NCI-H446 (cell line): ENCODE data around the gene TAF1B.
"Not testable (repeated sequence)": the region's sequence is repeated elsewhere in the genome, so short reads cannot be mapped to it uniquely, and the experiment has no call there.

Experiments used
- DNase-seq, 2 experiments: peaks; one replicate each; lab custom pipeline; 2025; lab: John Stamatoyannopoulos, UW

The TAF1B gene

GRCh38 chr2:9885036-9885684, 41.9 kb downstream of the TAF1B start:
- DNase-seq = no peak

GRCh38 chr2:9887513-9887912, 44.2 kb downstream of the TAF1B start:
- DNase-seq = no peak

- DNase-seq = peak in 1 of 2 experiments; percentile 3
These were observed 46.6 kb downstream of the TAF1B start for GRCh38 chr2:9889812-9890261.

GRCh38 chr2:9892236-9892635, 49.0 kb downstream of the TAF1B start:
- no peak for DNase-seq

- no peak for DNase-seq
These were observed 52.7 kb downstream of the TAF1B start for GRCh38 chr2:9895669-9896590.

GRCh38 chr2:9897331-9897737, 54.1 kb downstream of the TAF1B start:
- DNase-seq = peak; percentile 80 to 92

GRCh38 chr2:9897846-9898245, 54.6 kb downstream of the TAF1B start:
- DNase-seq = peak; percentile 26 to 58

- no peak for DNase-seq
These were observed 62.1 kb downstream of the TAF1B start for GRCh38 chr2:9905413-9905812.

GRCh38 chr2:9907402-9907801, 64.1 kb downstream of the TAF1B start:
- DNase-seq = no peak

GRCh38 chr2:9908639-9909038, 65.4 kb downstream of the TAF1B start:
- DNase-seq = no peak

GRCh38 chr2:9909106-9909505, 65.8 kb downstream of the TAF1B start:
- no peak for DNase-seq

GRCh38 chr2:9910699-9911098, 67.4 kb downstream of the TAF1B start:
- no peak for DNase-seq

- DNase-seq = no peak
These were observed 69.2 kb downstream of the TAF1B start for GRCh38 chr2:9912468-9912867.

- peak in 1 of 2 experiments; percentile 24 for DNase-seq
These were observed 71.3 kb downstream of the TAF1B start for GRCh38 chr2:9914384-9915065.

- DNase-seq = no peak
These were observed 75.0 kb downstream of the TAF1B start for GRCh38 chr2:9918275-9918674.

- DNase-seq = no peak
These were observed 76.2 kb downstream of the TAF1B start for GRCh38 chr2:9919512-9919911.

- DNase-seq = not testable (repeated sequence)
These were observed 83.7 kb downstream of the TAF1B start for GRCh38 chr2:9927020-9927419.

- DNase-seq = no peak
These were observed 94.0 kb downstream of the TAF1B start for GRCh38 chr2:9937258-9937657.

- no peak for DNase-seq
These were observed 94.7 kb downstream of the TAF1B start for GRCh38 chr2:9937968-9938367.

- no peak for DNase-seq
These were observed 96.6 kb downstream of the TAF1B start for GRCh38 chr2:9939587-9940485.

GRCh38 chr2:9941196-9941995, 98.1 kb downstream of the TAF1B start:
- DNase-seq = no peak
